Measurements from ENCODE around the gene ZNF385B.

ZNF385B gene

DNA sequence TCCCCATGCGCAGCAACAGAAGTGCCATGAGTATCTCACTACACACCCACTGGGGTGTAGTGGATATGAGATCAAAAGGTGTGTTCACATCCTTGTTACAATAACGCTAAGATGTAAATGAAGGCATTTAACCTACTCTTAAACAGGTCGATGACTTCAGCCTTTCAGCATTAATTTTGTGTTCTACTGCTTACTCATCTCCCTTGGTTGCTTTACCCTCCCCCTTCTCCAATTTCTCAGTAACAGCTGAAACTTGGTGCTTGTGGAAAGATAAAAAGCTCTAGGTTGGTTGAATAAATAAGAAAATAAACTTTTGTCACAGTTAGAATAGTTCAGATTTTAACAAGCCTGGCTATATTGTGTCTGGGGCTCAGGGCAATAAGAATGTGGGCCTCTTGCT is 449.3 kb downstream of the ZNF385B start:
- no peak overlapping the region for H3K27ac ChIP-seq (ENCODE audit: extremely low read depth, low read depth, low read length)
- H3K36me3 ChIP-seq (ENCODE audit: control insufficient read depth in 2 of 2, insufficient read depth in 1 of 2, low read length in 2 of 2): no peaks in the 10 kb centered on the region
- no peak for TF ChIP-seq SCRT2 (tag by site-specific recombination; IDR thresholded peaks at IDR 0.05)
- TF ChIP-seq ZNF48 (tag by site-specific recombination; IDR thresholded peaks at IDR 0.05): no peak
- TF ChIP-seq TRIM28 (IDR thresholded peaks at IDR 0.05; ENCODE audit: borderline replicate concordance, low read length): no peak
- TF ChIP-seq ZBTB1 (tag by site-specific recombination; IDR thresholded peaks at IDR 0.05): no peak
- TF ChIP-seq ZNF777 (tag by site-specific recombination; IDR thresholded peaks at IDR 0.05; ENCODE audit: borderline replicate concordance): no peak
- TF ChIP-seq ZNF423 (tag by site-specific recombination; IDR thresholded peaks at IDR 0.05): no peak
- no peak for TF ChIP-seq ZNF223 (tag by site-specific recombination; IDR thresholded peaks at IDR 0.05)
- TF ChIP-seq ZNF202 (tag by site-specific recombination; IDR thresholded peaks at IDR 0.05; ENCODE audit: borderline replicate concordance): no peak
- no peak for TF ChIP-seq PRDM1 (tag by site-specific recombination; IDR thresholded peaks at IDR 0.05)
- TF ChIP-seq, protein P1, sequence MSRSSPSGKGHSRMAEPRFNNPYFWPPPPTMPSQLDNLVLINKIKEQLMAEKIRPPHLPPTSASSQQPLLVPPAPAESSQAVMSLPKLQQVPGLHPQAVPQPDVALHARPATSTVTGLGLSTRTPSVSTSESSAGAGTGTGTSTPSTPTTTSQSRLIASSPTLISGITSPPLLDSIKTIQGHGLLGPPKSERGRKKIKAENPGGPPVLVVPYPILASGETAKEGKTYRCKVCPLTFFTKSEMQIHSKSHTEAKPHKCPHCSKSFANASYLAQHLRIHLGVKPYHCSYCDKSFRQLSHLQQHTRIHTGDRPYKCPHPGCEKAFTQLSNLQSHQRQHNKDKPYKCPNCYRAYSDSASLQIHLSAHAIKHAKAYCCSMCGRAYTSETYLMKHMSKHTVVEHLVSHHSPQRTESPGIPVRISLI (tag by site-specific recombination; IDR thresholded peaks at IDR 0.05): no peak
- TF ChIP-seq, protein P2, sequence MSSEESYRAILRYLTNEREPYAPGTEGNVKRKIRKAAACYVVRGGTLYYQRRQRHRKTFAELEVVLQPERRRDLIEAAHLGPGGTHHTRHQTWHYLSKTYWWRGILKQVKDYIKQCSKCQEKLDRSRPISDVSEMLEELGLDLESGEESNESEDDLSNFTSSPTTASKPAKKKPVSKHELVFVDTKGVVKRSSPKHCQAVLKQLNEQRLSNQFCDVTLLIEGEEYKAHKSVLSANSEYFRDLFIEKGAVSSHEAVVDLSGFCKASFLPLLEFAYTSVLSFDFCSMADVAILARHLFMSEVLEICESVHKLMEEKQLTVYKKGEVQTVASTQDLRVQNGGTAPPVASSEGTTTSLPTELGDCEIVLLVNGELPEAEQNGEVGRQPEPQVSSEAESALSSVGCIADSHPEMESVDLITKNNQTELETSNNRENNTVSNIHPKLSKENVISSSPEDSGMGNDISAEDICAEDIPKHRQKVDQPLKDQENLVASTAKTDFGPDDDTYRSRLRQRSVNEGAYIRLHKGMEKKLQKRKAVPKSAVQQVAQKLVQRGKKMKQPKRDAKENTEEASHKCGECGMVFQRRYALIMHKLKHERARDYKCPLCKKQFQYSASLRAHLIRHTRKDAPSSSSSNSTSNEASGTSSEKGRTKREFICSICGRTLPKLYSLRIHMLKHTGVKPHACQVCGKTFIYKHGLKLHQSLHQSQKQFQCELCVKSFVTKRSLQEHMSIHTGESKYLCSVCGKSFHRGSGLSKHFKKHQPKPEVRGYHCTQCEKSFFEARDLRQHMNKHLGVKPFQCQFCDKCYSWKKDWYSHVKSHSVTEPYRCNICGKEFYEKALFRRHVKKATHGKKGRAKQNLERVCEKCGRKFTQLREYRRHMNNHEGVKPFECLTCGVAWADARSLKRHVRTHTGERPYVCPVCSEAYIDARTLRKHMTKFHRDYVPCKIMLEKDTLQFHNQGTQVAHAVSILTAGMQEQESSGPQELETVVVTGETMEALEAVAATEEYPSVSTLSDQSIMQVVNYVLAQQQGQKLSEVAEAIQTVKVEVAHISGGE (tag by site-specific recombination; conservative IDR thresholded peaks at IDR 0.05; ENCODE audit: low read depth): no peak
- no peak for TF ChIP-seq ZNF670 (tag by site-specific recombination; IDR thresholded peaks at IDR 0.05; ENCODE audit: low read depth)
- TF ChIP-seq KLF7 (tag by site-specific recombination; IDR thresholded peaks at IDR 0.05; ENCODE audit: borderline replicate concordance): no peak
- TF ChIP-seq, protein P3, sequence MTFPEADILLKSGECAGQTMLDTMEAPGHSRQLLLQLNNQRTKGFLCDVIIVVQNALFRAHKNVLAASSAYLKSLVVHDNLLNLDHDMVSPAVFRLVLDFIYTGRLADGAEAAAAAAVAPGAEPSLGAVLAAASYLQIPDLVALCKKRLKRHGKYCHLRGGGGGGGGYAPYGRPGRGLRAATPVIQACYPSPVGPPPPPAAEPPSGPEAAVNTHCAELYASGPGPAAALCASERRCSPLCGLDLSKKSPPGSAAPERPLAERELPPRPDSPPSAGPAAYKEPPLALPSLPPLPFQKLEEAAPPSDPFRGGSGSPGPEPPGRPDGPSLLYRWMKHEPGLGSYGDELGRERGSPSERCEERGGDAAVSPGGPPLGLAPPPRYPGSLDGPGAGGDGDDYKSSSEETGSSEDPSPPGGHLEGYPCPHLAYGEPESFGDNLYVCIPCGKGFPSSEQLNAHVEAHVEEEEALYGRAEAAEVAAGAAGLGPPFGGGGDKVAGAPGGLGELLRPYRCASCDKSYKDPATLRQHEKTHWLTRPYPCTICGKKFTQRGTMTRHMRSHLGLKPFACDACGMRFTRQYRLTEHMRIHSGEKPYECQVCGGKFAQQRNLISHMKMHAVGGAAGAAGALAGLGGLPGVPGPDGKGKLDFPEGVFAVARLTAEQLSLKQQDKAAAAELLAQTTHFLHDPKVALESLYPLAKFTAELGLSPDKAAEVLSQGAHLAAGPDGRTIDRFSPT (tag by site-specific recombination; IDR thresholded peaks at IDR 0.05): no peak
- TF ChIP-seq, protein P4, sequence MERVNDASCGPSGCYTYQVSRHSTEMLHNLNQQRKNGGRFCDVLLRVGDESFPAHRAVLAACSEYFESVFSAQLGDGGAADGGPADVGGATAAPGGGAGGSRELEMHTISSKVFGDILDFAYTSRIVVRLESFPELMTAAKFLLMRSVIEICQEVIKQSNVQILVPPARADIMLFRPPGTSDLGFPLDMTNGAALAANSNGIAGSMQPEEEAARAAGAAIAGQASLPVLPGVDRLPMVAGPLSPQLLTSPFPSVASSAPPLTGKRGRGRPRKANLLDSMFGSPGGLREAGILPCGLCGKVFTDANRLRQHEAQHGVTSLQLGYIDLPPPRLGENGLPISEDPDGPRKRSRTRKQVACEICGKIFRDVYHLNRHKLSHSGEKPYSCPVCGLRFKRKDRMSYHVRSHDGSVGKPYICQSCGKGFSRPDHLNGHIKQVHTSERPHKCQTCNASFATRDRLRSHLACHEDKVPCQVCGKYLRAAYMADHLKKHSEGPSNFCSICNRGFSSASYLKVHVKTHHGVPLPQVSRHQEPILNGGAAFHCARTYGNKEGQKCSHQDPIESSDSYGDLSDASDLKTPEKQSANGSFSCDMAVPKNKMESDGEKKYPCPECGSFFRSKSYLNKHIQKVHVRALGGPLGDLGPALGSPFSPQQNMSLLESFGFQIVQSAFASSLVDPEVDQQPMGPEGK (tag by site-specific recombination; IDR thresholded peaks at IDR 0.05): no peak
- no peak for TF ChIP-seq ZNF211 (tag by site-specific recombination; IDR thresholded peaks at IDR 0.05; ENCODE audit: low read depth)
- TF ChIP-seq, protein P5, sequence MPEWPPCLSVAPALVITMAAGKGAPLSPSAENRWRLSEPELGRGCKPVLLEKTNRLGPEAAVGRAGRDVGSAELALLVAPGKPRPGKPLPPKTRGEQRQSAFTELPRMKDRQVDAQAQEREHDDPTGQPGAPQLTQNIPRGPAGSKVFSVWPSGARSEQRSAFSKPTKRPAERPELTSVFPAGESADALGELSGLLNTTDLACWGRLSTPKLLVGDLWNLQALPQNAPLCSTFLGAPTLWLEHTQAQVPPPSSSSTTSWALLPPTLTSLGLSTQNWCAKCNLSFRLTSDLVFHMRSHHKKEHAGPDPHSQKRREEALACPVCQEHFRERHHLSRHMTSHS (tag by site-specific recombination; IDR thresholded peaks at IDR 0.05): no peak
- TF ChIP-seq ZNF175 (tag by site-specific recombination; IDR thresholded peaks at IDR 0.05): no peak
- TF ChIP-seq ZXDB (tag by site-specific recombination; IDR thresholded peaks at IDR 0.05): no peak
- CTCF ChIA-PET: interaction anchor here (0.5 to 1.4 kb wide), 5 partner anchors 9 to 1427 kb away, joined by 3 to 5 read pairs (median 3); no protein-coding TSS in a partner anchor
- H3K4me3 ChIP-seq (ENCODE audit: low read depth, low read length): no peak overlapping the region
- POLR2A ChIA-PET: no interaction called here
- no peaks in the 10 kb centered on the region for H3K9me3 ChIP-seq (ENCODE audit: control insufficient read depth, insufficient read depth, low read depth, low read length)
- no peaks in the 10 kb centered on the region; the same call in 1 of the 2 replicates for H3K4me1 ChIP-seq (ENCODE audit: control insufficient read depth, insufficient read depth, low read length)
